GM12878 (cell line): ENCODE results near the gene TM7SF2. TPM values are rescaled to one million over a fixed set of nuclear protein-coding genes. Genes with fewer than 3 reads are reported as not detected.

Experiments
- ATAC-seq: fragments of 200-7000 bp; cut with Tn5 transposase; 3 replicates; pipeline ENCODE4 v1.9.1; 2020; ENCODE audit warnings: mild to moderate bottlenecking, moderate library complexity
- BruUV-seq: library from RNA; stranded (reverse); fragments of 400-500 nt; replicated peaks from 2 replicates; lab custom pipeline; 2021; lab: Mats Ljungman, UMichigan
- CTCF ChIA-PET: fragments of 300-600 bp; sonication (Branson Sonifier 250); formaldehyde crosslinking; extraction: SDS; loops from one replicate; lab custom pipeline; 2021; ENCODE audit warnings: inconsistent platforms; lab: Yijun Ruan, JAX
- POLR2A ChIA-PET: fragments of 350-600 bp; formaldehyde crosslinking; extraction: SDS; loops from one replicate; lab custom pipeline; 2021; ENCODE audit warnings: inconsistent platforms; lab: Charles Lee
- RAD21 ChIA-PET: fragments of 300-600 bp; sonication (Branson Sonifier 250); formaldehyde crosslinking; loops from one replicate; lab custom pipeline; 2023; ENCODE audit warnings: antibody characterized with exemption; ENCODE audit not compliant: unreplicated experiment; lab: Charles Lee
- SMC1A ChIA-PET: fragments of 300-600 bp; sonication (Branson Sonifier 250); formaldehyde crosslinking; loops from one replicate; lab custom pipeline; 2023; ENCODE audit not compliant: unreplicated experiment, uncharacterized antibody; lab: Charles Lee
- DNase-seq: peaks from one replicate; pipeline ENCODE4 v3.0.0-alpha.2; 2011; ENCODE audit warnings: low read depth, low spot score
- FAIRE-seq: peaks from 3 replicates; lab custom pipeline; 2011; peaks lifted over from hg19 to GRCh38; lab: Jason Lieb, UNC
- H2AFZ ChIP-seq: 2 replicates; pipeline ENCODE4 v1.6.0; 2011; ENCODE audit warnings: low read depth, low read length, control low read depth; ENCODE audit not compliant: control insufficient read depth
- H3K27ac ChIP-seq: 2 replicates; pipeline ENCODE4 v1.5.1; 2011; ENCODE audit warnings: control low read depth; ENCODE audit not compliant: control insufficient read depth, insufficient read depth
- H3K27me3 ChIP-seq, 2 experiments: replicated peaks in 1 of 2; 2 replicates each; pipeline versions ENCODE4 v1.6.0 to v1.6.1; 2011; ENCODE audit warnings: low read length in 1 of 2; ENCODE audit not compliant: control insufficient read depth in 2 of 2, insufficient read depth in 2 of 2
- H3K36me3 ChIP-seq, 2 experiments: 2 replicates each; pipeline ENCODE4 v1.5.1; 2011; ENCODE audit warnings: low read length in 1 of 2; ENCODE audit not compliant: control insufficient read depth in 2 of 2, insufficient read depth in 2 of 2
- H3K4me1 ChIP-seq: 2 replicates; pipeline ENCODE4 v1.6.1; 2011; ENCODE audit warnings: mild to moderate bottlenecking, low read length, moderate library complexity, mixed read lengths; ENCODE audit not compliant: control insufficient read depth, insufficient read depth
- H3K4me2 ChIP-seq: 2 replicates; pipeline ENCODE4 v1.6.0; 2011; ENCODE audit warnings: control low read depth; ENCODE audit not compliant: control insufficient read depth, insufficient read depth
- H3K4me3 ChIP-seq: fragments of 200-600 bp; sonication (generic); 2 replicates; pipeline ENCODE4 v1.5.1; 2016
- H3K79me2 ChIP-seq: 2 replicates; pipeline ENCODE4 v1.6.0; 2011; ENCODE audit warnings: low read length; ENCODE audit not compliant: control insufficient read depth, insufficient read depth
- H3K9ac ChIP-seq: 2 replicates; pipeline ENCODE4 v1.8.0; 2011; ENCODE audit warnings: low read length, control low read depth, mixed read lengths; ENCODE audit not compliant: control insufficient read depth, insufficient read depth
- H3K9me3 ChIP-seq: replicated peaks from 3 replicates; pipeline ENCODE4 v1.5.1; 2011; ENCODE audit warnings: mild to moderate bottlenecking, low read length; ENCODE audit not compliant: control insufficient read depth, insufficient read depth
- H4K20me1 ChIP-seq: 2 replicates; pipeline ENCODE4 v1.6.0; 2011; ENCODE audit not compliant: control insufficient read depth, insufficient read depth
- BACH1 ChIP-seq: fragments of 450-650 bp; IDR thresholded peaks from 2 replicates; pipeline ENCODE4 v1.6.1; 2017; ENCODE audit warnings: mild to moderate bottlenecking, borderline replicate concordance
- CHD1 ChIP-seq: IDR thresholded peaks from 2 replicates; pipeline ENCODE4 v1.6.1; 2012; ENCODE audit warnings: low read depth, low read length, improper control_type of control experiment
- E2F8 ChIP-seq: fragments of 450-650 bp; IDR thresholded peaks from 2 replicates; pipeline ENCODE4 v1.6.1; 2018; ENCODE audit warnings: mild to moderate bottlenecking, low read depth, moderate library complexity; ENCODE audit not compliant: partially characterized antibody
- EED ChIP-seq: sonication (generic); IDR thresholded peaks from 2 replicates; pipeline ENCODE4 v1.6.1; 2016; ENCODE audit warnings: antibody characterized with exemption, low read depth
- EP300 ChIP-seq, 2 experiments: fragments of 150-350 bp in 1 of 2; IDR thresholded peaks; 2 replicates each; pipeline ENCODE4 v1.6.1; 2011 to 2012; ENCODE audit warnings: low read depth in 2 of 2, low read length in 2 of 2, borderline replicate concordance in 1 of 2, improper control_type of control experiment in 1 of 2, inconsistent platforms in 1 of 2; ENCODE audit not compliant: control insufficient read depth in 1 of 2
- EZH2 ChIP-seq: IDR thresholded peaks from 2 replicates; pipeline ENCODE4 v1.6.1; 2012; ENCODE audit warnings: low read depth, mild to moderate bottlenecking, control low read depth, inconsistent platforms, low read length, borderline replicate concordance; ENCODE audit not compliant: control insufficient read depth
- GABPA ChIP-seq: IDR thresholded peaks from 2 replicates; pipeline ENCODE4 v1.6.1; 2014; ENCODE audit warnings: antibody characterized with exemption, low read depth, mild to moderate bottlenecking, inconsistent platforms
- IRF5 ChIP-seq: fragments of 450-650 bp; IDR thresholded peaks from 2 replicates; pipeline ENCODE4 v1.6.1; 2017; ENCODE audit warnings: borderline replicate concordance
- NBN ChIP-seq: fragments of 450-650 bp; IDR thresholded peaks from 2 replicates; pipeline ENCODE4 v1.6.1; 2016
- NR2C2 ChIP-seq: IDR thresholded peaks from 2 replicates; pipeline ENCODE4 v1.6.1; 2011; ENCODE audit warnings: borderline replicate concordance, low read depth; ENCODE audit not compliant: control insufficient read depth, insufficient read length
- RAD51 ChIP-seq: fragments of 450-650 bp; IDR thresholded peaks from 2 replicates; pipeline ENCODE4 v1.6.1; 2016; ENCODE audit warnings: moderate library complexity, mild to moderate bottlenecking, inconsistent platforms
- RB1 ChIP-seq: fragments of 450-650 bp; formaldehyde crosslinking; IDR thresholded peaks from 2 replicates; pipeline ENCODE4 v1.6.1; 2017; ENCODE audit warnings: mild to moderate bottlenecking, borderline replicate concordance
- SRF ChIP-seq, 2 experiments: IDR thresholded peaks; 2 replicates each; pipeline ENCODE4 v1.6.1; 2011; ENCODE audit warnings: low read depth in 2 of 2, low read length in 2 of 2, mild to moderate bottlenecking in 1 of 2, moderate library complexity in 1 of 2
- WGBS: methylation state at CpG from one replicate; pipeline ENCODE4 v1.1.6; 2016; ENCODE audit warnings: low lambda C conversion rate; ENCODE audit not compliant: insufficient replicate concordance, insufficient coverage; ENCODE audit errors: missing lambda C conversion rate; 5-methylcytosine and 5-hydroxymethylcytosine counted together
- in situ Hi-C: fragments of 300-500 bp; cut with MboI; formaldehyde crosslinking; loops from 9 replicates; pipeline ENCODE4 v1.14.3; 2018; ENCODE audit warnings: mixed read lengths
- intact Hi-C: fragments of 100-400 bp; cut with micrococcal nuclease; formaldehyde crosslinking; loops from one replicate; pipeline ENCODE4 v1.14.2; 2022; ENCODE audit not compliant: unreplicated experiment
- polyA plus RNA-seq, 11 experiments: library from polyadenylated mRNA; depleted of rRNA in 4 of 11; unstranded in 6 of 11; stranded (reverse) in 5 of 11; fragments of >200 nt; fragmentation: Nextera tagmentation in 4 of 11; fragmentation: Illumina TruSeq in 1 of 11; extraction: Ambion mirVana in 4 of 11; extraction: Trizol in 1 of 11; gene quantifications; 1 replicate in 1 of 11; 2 replicates in 10 of 11; pipeline versions ENCODE4 v1.2.1 to v1.2.3, GENCODE V29; 2011 to 2016; ENCODE audit warnings: inconsistent platforms in 2 of 11, missing spikeins in 2 of 11, low read depth in 1 of 11
- total RNA-seq, 4 experiments: library from RNA; depleted of rRNA in 3 of 4; stranded (reverse); fragments of >200 nt in 3 of 4; fragmentation: Illumina TruSeq in 1 of 4; extraction: Trizol in 1 of 4; gene quantifications; 2 replicates each; pipeline versions ENCODE4 v1.2.1 to v1.2.3, GENCODE V29; 2013 to 2021

The TM7SF2 gene
- total and polyA plus RNA-seq, 10 of the 15 experiments (the other 5 are each of a cell fraction or from before 2014, with no cell fraction given) = 0.52 to 57.7 (median 20.7) TPM

GRCh38 chr11:65066315-65066714 lies 45.4 kb upstream of the TM7SF2 start:
- WGBS = 82% methylated on average over 11 of the region's 11 CpGs
- Histone ChIP-seq H2AFZ (no peak overlapping the region), H3K9me3 (no peaks in the 10 kb centered on the region), H3K36me3 (no peaks in the 10 kb centered on the region), H3K27me3 (no peaks in the 10 kb centered on the region), H3K9ac (no peak overlapping the region), H3K27ac (no peak overlapping the region), H3K79me2 (no peaks in the 10 kb centered on the region), H3K4me2 (no peak overlapping the region), H3K4me3 (no peak overlapping the region), H3K4me1 (peaks cover 1% of the 10 kb centered on the region), H4K20me1 (no peaks in the 10 kb centered on the region)
- TF ChIP-seq E2F8 (no peak), SRF (IDR thresholded peaks at IDR 0.05; ENCODE audit: low read depth in 2 of 2, low read length in 2 of 2) (0 out of 4 replicates have a peak, but pooled peaks of 1 of the 2 experiments have one; percentile 10)
- ATAC-seq (no peak), FAIRE-seq (no peak), DNase-seq (no peak)
- intact Hi-C loops (no loop called here), in situ Hi-C loops (no loop called here)
- no TSS peak for BruUV-seq
- ChIA-PET SMC1A (interaction anchor here (0.6 to 1.0 kb wide), 2 partner anchors 17 to 266 kb away, joined by 3 to 4 read pairs; partner anchors contain the start of gene CDCA5), CTCF (no interaction called here), POLR2A (interaction anchor here (0.7 kb wide), 1 partner anchor 181 kb away, joined by 3 read pairs; no protein-coding TSS in a partner anchor), RAD21 (no interaction called here)

GRCh38 chr11:65066805-65067291 lies 44.8 kb upstream of the TM7SF2 start:
- FAIRE-seq = no peak
- no peak overlapping the region for H2AFZ ChIP-seq
- TF ChIP-seq NR2C2 (no peak), RAD51 (no peak), EED (no peak), GABPA (no peak), CHD1 (no peak), EP300 (IDR thresholded peaks at IDR 0.05; ENCODE audit: borderline replicate concordance in 1 of 2, control insufficient read depth in 1 of 2, low read depth in 2 of 2, low read length in 2 of 2) (no peak), IRF5 (no peak), NBN (no peak), BACH1 (no peak), EZH2 (no peak), RB1 (no peak)

More at GRCh38 chr11:65066805-65067291, 44.8 kb upstream of the TM7SF2 start:
- intact Hi-C loops (no loop called here), in situ Hi-C loops (no loop called here)
- Histone ChIP-seq H3K4me3 (no peak overlapping the region), H3K36me3 (no peaks in the 10 kb centered on the region), H3K79me2 (no peaks in the 10 kb centered on the region), H3K9ac (no peak overlapping the region), H3K4me2 (peak overlapping the region; percentile 62; the same call in 1 of the 2 replicates), H3K4me1 (peaks cover 4% of the 10 kb centered on the region), H4K20me1 (no peaks in the 10 kb centered on the region), H3K27me3 (no peaks in the 10 kb centered on the region), H3K9me3 (no peaks in the 10 kb centered on the region), H3K27ac (no peak overlapping the region)
- ChIA-PET RAD21 (no interaction called here), CTCF (interaction anchor here (1.0 kb wide), 1 partner anchor 13 kb away, joined by 5 read pairs; no protein-coding TSS in a partner anchor), POLR2A (interaction anchor here (0.7 to 0.8 kb wide), 3 partner anchors 8 to 182 kb away, joined by 3 read pairs; no protein-coding TSS in a partner anchor), SMC1A (no interaction called here)
- ATAC-seq = no peak; the same call in 2 of the 3 replicates
- DNase-seq = no peak
- WGBS = 83% methylated on average over 4 of the region's 4 CpGs
- no TSS peak for BruUV-seq
